A549 treated with DMSO at 1 μM for 4 hours (cell line): ENCODE data around the gene KLHL5. TPM values are rescaled to one million over a fixed set of nuclear protein-coding genes. Genes with fewer than 3 reads are reported as not detected.

Source experiments
- total RNA-seq: library from RNA; stranded (reverse); fragments of 200-300 nt; extraction: Qiagen RNA extraction; gene quantifications from 5 replicates; pipeline ENCODE4 v1.2.3, GENCODE V29; 2022; ENCODE audit warnings: low read depth

Gene KLHL5
- total RNA-seq, result 43.6 to 58.4 TPM (median 55.7 TPM) in 5 replicates

GRCh38 chr4:39062094-39062769 lies at the start of gene KLHL5:
Gene KLHL5, plus strand, starts transcription at chr4:39062232. Its CDS starts 421 bp downstream, at chr4:39062653.

GRCh38 chr4:39032218-39033085 lies 29.6 kb upstream of the KLHL5 start, which contains the start of gene TMEM156:
Gene TMEM156, minus strand, starts transcription at chr4:39032409. Its CDS starts 96 bp downstream, at chr4:39032313.

Other genes with a start within 250 kb of the KLHL5 start
- gene TLR6, start 205.4 kb upstream of the KLHL5 start, total RNA-seq, result 4.7 to 7.1 TPM (median 5.5 TPM) in 5 replicates
- 23.9 to 41.6 TPM (median 38.2 TPM) in 5 replicates for gene FAM114A1, start 194.4 kb upstream of the KLHL5 start, total RNA-seq
- gene TMEM156, start 29.8 kb upstream of the KLHL5 start, total RNA-seq, result 19.5 to 27.1 TPM (median 23.1 TPM) in 5 replicates
- 7.6 to 10.7 TPM (median 8.7 TPM) in 5 replicates for gene WDR19, start 120.3 kb downstream of the KLHL5 start, total RNA-seq